C4-2B (cell line): ENCODE results near the gene LBX2.

Experiments
- ZFX ChIP-seq: fragments of 450-650 bp; IDR thresholded peaks from 2 replicates; pipeline ENCODE4 v1.6.1; 2017
- TF ChIP-seq, protein P1 (sequence below): fragments of 450-650 bp; conservative IDR thresholded peaks from 2 replicates; pipeline ENCODE4 v1.5.1; 2017; ENCODE audit warnings: mild to moderate bottlenecking

DNA sequence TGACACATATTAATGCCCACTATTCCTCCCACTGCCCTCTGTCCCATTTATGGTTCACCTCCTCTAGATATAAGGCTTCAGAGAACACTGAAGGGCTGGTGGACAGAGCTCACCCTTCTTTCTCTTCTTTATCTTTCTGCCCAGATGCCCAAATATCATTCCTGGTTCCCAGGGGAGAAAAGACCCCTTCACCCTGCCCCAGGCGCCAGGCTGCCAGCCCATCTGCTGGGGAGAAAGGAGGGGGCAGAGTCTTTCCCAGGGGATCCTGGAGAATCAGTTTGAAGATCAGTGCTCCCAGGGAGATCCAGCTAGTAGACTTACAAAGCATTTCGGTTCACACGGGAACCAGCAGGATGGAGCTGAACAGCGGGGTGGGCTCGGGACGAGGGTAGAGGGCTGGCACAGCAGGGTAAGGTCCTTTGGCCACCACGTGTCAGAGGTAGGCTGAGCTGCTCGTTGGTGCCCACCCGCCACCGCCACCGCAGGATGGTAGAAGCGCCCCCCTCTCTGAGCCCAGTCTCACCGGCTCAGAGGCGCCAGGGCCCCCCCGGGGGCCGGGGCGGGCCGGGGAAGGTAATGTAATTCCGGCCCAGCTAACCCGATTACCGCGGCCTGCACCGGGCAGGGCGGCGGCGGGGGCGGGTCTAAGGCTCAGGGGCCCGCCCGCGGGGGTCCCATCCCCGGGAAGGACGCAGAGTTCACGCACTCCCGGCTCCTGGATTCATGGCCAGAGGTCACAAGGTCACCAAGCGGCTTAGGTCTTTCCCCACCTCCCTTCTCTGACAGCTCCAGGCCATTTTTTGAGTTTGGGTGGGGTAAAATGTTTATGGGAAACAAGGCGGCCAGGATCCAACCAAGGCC is 13.6 kb upstream of the LBX2 start:
- TF ChIP-seq, protein P1, sequence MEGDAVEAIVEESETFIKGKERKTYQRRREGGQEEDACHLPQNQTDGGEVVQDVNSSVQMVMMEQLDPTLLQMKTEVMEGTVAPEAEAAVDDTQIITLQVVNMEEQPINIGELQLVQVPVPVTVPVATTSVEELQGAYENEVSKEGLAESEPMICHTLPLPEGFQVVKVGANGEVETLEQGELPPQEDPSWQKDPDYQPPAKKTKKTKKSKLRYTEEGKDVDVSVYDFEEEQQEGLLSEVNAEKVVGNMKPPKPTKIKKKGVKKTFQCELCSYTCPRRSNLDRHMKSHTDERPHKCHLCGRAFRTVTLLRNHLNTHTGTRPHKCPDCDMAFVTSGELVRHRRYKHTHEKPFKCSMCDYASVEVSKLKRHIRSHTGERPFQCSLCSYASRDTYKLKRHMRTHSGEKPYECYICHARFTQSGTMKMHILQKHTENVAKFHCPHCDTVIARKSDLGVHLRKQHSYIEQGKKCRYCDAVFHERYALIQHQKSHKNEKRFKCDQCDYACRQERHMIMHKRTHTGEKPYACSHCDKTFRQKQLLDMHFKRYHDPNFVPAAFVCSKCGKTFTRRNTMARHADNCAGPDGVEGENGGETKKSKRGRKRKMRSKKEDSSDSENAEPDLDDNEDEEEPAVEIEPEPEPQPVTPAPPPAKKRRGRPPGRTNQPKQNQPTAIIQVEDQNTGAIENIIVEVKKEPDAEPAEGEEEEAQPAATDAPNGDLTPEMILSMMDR = no peak
- no peak for TF ChIP-seq ZFX
